Heart left ventricle (tissue), 13 donors: Measurements from ENCODE around the gene DIAPH2.

Source experiments
- POLR2A ChIP-seq, 2 donors: fragments of 450-650 bp; IDR thresholded peaks; one replicate each; pipeline ENCODE4 v1.6.1; 2017; ENCODE audit warnings: antibody characterized with exemption in 2 of 2, mild to moderate bottlenecking in 2 of 2, moderate library complexity in 2 of 2
- TF ChIP-seq, protein P1 (sequence below), 12 donors: fragments of 200-600 bp; sonication (generic) in 4 of 12; IDR thresholded peaks; one replicate each; pipeline versions ENCODE4 v1.5.0 to v1.8.0; 2018 to 2022; ENCODE audit warnings: antibody characterized with exemption in 12 of 12, mild to moderate bottlenecking in 5 of 12
- donor health status: ischemic (EF 13 %, LVEDD 7.1; RV severe dilation, severe dysfunction).
- donor health status: DM: no; HTN: yes; CAD: no.
- donor health status: DM: no; HTN: no; CAD: no.
- donor health status: ischemic (EF 25% LVEDD 6.9; RV normal size, moderate dysfunction).
- donor health status: ischemic (EF 25% LVEDD 5.7; RV mildly dilated, moderate dysfunction).
- donor health status: ischemic (EF 35%, LVEDD 5.7; RV mildly dilated, moderate dysfunction).
- donor health status: nonischemic (EF 11% LVEDD 7.7; RV severe dilation, severe dysfunction).
- donor health status: DM: yes; HTN: yes; CAD: no.
- donor health status: PGD.
- donor health status: ischemic (EF 29% LVEDD 5.4; RV normal size, mild dysfunction).
- donor health status: nonischemic (EF 23%, LVEDD 6.1; RV moderate dilation, normal function).

DNA sequence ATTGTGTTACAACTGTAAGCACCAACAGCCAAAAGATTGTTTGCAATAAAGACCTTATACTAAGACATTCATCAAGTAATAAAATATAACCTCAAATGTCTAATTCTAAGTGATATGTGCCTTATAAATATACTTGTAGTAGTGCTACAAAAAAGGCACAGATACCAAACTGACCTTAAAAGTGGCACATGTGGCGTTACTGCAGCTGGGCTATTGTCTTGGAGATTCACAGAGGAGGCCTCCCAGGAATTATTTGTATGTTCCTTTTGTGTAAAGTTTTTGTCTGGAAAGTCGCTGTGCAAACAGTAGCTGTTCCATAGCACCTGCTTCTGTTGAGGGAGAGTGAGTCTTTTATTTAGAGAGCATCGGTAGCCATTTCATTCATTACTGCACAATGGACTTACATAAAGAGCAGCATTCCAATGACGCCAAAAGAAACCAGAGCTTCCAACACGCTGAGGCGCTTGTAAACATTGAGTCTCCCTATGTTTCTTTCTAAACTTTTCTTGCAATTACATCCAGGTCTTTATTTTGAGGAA lies 342.8 kb downstream of the DIAPH2 start:
- no peak for TF ChIP-seq POLR2A (IDR thresholded peaks at IDR 0.05)
- TF ChIP-seq, protein P1, sequence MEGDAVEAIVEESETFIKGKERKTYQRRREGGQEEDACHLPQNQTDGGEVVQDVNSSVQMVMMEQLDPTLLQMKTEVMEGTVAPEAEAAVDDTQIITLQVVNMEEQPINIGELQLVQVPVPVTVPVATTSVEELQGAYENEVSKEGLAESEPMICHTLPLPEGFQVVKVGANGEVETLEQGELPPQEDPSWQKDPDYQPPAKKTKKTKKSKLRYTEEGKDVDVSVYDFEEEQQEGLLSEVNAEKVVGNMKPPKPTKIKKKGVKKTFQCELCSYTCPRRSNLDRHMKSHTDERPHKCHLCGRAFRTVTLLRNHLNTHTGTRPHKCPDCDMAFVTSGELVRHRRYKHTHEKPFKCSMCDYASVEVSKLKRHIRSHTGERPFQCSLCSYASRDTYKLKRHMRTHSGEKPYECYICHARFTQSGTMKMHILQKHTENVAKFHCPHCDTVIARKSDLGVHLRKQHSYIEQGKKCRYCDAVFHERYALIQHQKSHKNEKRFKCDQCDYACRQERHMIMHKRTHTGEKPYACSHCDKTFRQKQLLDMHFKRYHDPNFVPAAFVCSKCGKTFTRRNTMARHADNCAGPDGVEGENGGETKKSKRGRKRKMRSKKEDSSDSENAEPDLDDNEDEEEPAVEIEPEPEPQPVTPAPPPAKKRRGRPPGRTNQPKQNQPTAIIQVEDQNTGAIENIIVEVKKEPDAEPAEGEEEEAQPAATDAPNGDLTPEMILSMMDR (IDR thresholded peaks at IDR 0.05), result no peak
